Measurements from ENCODE around the gene NOXA1.
A peak's percentile ranks its signal among the peaks of the same experiment; 100 is the strongest.
"Not testable (repeated sequence)": the region's sequence is repeated elsewhere in the genome, so short reads cannot be mapped to it uniquely, and the experiment has no call there.

Gene NOXA1

DNA sequence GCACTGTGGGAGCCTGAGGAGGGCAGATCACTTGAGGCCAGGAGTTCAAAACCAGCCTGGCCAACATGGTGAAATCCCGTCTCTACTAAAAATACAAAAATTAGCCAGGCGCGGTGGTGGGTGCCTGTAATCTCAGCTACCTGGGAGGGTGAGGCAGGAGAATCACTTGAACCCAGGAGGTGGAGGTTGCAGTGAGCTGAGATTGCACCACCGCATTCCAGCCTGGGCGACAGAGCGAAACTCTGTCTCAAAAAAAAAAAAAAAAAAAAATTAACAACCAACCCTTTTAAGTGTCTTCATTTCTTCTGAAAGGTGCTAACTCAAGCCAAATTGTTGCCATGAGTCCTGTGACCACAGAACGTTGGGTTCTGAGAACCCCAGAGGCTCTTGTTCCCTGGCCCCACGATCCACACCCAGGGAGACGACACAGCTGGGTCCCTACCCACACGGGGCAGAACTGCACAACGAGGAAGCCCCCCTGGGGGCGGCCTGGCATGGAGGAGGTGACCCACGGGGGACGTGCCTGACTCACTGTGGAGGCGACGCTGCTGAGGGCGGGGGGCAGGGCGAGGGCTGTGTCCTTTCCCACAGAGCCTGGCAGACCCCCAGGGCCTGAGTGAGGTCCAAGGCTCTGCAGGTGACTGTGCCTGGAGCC lies 12.8 kb upstream of the NOXA1 start:
- H3K9me3 ChIP-seq (ENCODE audit: control insufficient read depth, insufficient read depth, low read length); H3K9ac ChIP-seq (ENCODE audit: low read depth, low read length); H3K4me3 ChIP-seq (ENCODE audit: low read depth, low read length); H3K36me3 ChIP-seq (ENCODE audit: control insufficient read depth, insufficient read depth, low read length); H3K27me3 ChIP-seq (ENCODE audit: control insufficient read depth, insufficient read depth, low read length); H3K4me1 ChIP-seq (ENCODE audit: control insufficient read depth, insufficient read depth, low read length): not testable (repeated sequence)

DNA sequence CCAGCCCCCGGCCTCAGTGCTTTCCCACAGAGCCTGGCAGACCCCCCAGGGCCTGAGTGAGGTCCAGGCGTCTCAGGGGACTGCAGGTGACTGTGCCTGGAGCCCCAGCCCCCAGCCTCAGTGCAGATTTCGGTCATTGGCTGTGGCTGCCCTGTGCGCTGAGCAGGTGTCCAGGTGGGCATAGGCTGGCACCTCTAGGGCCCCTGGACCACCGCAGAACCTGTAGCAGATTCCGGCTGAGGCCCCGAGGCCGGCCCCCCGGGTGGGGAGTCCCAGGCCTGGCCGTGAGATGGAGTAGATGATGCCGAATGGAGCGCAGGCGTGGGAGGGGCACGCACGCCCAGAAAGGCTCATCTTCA lies 12.3 kb upstream of the NOXA1 start:
- Histone ChIP-seq H3K4me3 (ENCODE audit: low read depth, low read length) (no peak overlapping the region), H3K9me3 (ENCODE audit: control insufficient read depth, insufficient read depth, low read length) (no peaks in the 10 kb centered on the region), H3K4me1 (ENCODE audit: control insufficient read depth, insufficient read depth, low read length) (no peaks in the 10 kb centered on the region), H3K27me3 (ENCODE audit: control insufficient read depth, insufficient read depth, low read length) (no peaks in the 10 kb centered on the region), H3K36me3 (ENCODE audit: control insufficient read depth, insufficient read depth, low read length) (no peaks in the 10 kb centered on the region), H3K9ac (ENCODE audit: low read depth, low read length) (no peak overlapping the region)

DNA sequence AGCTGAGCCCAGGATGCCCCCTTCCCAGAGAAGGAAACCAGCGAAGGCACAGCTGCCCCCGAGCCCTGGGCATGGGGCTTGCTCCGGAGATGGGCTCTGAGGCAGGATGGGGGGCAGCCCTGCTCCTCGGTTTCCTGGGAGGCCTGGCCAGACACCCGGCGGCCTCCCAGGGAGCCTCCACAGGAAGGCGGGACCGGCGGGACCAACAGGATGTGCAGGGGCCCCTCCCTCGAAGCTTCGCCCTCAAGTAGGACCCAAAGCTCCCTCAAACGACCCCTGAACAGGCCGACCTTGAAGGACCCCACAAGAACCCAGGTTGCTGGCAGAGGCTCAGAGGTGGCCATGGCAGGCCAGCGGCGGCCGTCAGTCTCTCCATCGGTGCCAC lies 11.9 kb upstream of the NOXA1 start:
- H3K36me3 ChIP-seq (ENCODE audit: control insufficient read depth, insufficient read depth, low read length) = no peaks in the 10 kb centered on the region
- H3K27me3 ChIP-seq (ENCODE audit: control insufficient read depth, insufficient read depth, low read length) = no peaks in the 10 kb centered on the region
- no peaks in the 10 kb centered on the region for H3K9me3 ChIP-seq (ENCODE audit: control insufficient read depth, insufficient read depth, low read length)
- H3K4me1 ChIP-seq (ENCODE audit: control insufficient read depth, insufficient read depth, low read length) = no peaks in the 10 kb centered on the region
- no peak overlapping the region for H3K4me3 ChIP-seq (ENCODE audit: low read depth, low read length)
- H3K9ac ChIP-seq (ENCODE audit: low read depth, low read length) = no peak overlapping the region

DNA sequence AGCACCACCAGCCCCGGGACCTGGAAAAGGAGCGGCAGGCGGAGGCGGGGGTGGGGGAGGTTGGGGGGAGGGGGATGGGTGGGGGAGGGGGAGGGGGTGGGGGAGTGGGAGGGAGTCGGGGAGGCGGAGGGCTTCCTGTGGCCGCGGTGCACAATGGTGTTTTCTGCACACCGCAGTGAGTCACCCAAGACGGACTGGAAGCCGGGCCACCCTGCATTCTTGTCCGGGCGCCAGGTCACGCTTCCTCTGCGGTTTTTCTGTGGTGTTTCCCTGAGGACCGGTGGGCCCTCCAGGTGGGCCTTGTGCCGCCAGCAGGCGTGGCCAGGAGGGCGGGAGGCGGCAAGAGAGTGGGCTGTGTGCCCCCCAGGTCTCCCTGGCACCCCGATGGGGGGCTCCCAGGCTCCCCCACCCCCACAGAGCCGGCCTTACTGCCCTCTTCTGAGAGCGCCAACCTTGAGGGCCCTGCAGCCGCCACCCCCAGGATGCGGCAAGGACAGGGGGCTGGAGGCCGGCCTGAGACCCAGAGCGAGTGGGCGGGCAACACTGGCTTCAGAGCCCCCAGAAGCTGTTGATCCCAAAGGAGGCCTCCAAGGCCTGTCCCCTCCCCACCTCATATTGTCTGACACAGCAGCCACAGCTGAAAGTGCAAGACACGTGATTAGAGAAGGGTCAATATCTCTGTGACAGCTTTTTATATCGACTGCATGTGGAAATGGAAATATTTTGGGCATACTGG lies 11.4 kb upstream of the NOXA1 start:
- Histone ChIP-seq H3K4me1 (ENCODE audit: control insufficient read depth, insufficient read depth, low read length) (no peaks in the 10 kb centered on the region), H3K36me3 (ENCODE audit: control insufficient read depth, insufficient read depth, low read length) (no peaks in the 10 kb centered on the region), H3K4me3 (ENCODE audit: low read depth, low read length) (no peak overlapping the region), H3K9ac (ENCODE audit: low read depth, low read length) (no peak overlapping the region), H3K9me3 (ENCODE audit: control insufficient read depth, insufficient read depth, low read length) (no peaks in the 10 kb centered on the region), H3K27me3 (ENCODE audit: control insufficient read depth, insufficient read depth, low read length) (no peaks in the 10 kb centered on the region)

DNA sequence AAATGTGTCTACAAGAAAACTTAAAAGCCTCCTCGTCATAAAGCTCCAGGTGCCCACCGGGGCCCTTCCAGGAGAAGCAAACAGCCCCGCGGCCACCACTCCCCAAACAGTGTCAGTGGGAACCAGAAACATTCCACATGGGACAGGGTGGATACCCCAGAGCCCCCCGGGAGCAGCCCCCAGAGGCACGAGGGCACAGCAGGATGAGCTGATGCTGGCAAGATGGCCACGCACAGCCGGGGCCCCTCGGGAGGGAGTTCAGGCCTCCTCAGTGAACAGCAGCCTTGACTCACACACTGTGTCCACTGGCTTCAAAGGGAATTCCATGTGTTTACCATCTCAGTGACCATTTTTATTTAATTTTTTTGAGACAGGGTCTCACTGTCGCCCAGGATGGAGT lies 10.8 kb upstream of the NOXA1 start:
- Histone ChIP-seq H3K27me3 (ENCODE audit: control insufficient read depth, insufficient read depth, low read length) (no peaks in the 10 kb centered on the region), H3K9me3 (ENCODE audit: control insufficient read depth, insufficient read depth, low read length) (no peaks in the 10 kb centered on the region), H3K9ac (ENCODE audit: low read depth, low read length) (no peak overlapping the region), H3K4me1 (ENCODE audit: control insufficient read depth, insufficient read depth, low read length) (no peaks in the 10 kb centered on the region), H3K4me3 (ENCODE audit: low read depth, low read length) (no peak overlapping the region), H3K36me3 (ENCODE audit: control insufficient read depth, insufficient read depth, low read length) (no peaks in the 10 kb centered on the region)

DNA sequence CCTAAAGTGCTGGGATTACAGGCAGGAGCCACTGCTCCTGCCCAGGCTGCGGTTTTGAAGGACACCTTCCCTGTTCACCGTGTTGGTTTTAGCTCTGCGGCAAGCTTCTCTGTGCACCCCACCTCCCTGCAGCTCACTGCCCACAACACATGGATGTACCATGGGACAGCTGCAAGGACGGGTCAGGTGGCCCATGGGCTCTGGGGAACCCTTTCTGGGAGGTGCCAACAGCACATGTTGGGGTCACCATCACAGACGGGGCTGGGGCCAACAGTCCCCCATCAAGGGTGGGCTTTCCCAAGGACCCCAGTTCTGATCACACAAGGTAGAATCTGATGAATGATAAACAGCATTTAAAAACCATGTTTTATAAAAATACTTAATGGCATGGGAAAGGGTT lies 7.7 kb upstream of the NOXA1 start:
- H3K4me1 ChIP-seq (ENCODE audit: control insufficient read depth, insufficient read depth, low read length) = no peaks in the 10 kb centered on the region
- no peaks in the 10 kb centered on the region for H3K9me3 ChIP-seq (ENCODE audit: control insufficient read depth, insufficient read depth, low read length)
- no peak overlapping the region for H3K9ac ChIP-seq (ENCODE audit: low read depth, low read length)
- no peak overlapping the region for H3K4me3 ChIP-seq (ENCODE audit: low read depth, low read length)
- no peaks in the 10 kb centered on the region for H3K27me3 ChIP-seq (ENCODE audit: control insufficient read depth, insufficient read depth, low read length)
- no peaks in the 10 kb centered on the region for H3K36me3 ChIP-seq (ENCODE audit: control insufficient read depth, insufficient read depth, low read length)

DNA sequence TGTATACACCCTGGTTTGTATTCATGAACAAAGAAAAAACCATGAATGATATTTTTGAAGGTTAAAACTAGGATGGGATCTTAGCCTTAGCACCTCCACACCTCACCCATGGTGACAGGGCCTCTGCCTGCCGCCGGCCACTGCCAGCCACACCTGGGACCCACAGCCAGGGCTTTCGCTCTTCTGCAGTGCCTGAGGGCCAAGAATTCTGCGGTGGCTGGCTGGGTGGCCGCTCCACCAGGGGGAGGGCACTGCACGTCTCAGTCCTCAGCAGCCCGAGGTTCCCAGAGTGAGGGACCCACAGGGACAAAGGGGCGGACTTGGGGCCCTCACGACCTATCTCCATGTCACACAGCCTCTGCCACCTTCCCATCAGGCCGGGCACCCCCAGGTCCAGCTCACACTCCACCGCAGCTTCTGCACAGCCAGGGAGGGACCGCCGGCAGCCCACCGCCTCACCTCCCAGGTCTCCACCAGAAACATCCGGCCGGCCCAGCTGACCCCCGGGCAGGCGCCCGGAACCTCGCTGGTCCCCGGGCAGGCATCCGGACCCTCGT lies 7.1 kb upstream of the NOXA1 start:
- H3K36me3 ChIP-seq (ENCODE audit: control insufficient read depth, insufficient read depth, low read length) = no peaks in the 10 kb centered on the region
- H3K27me3 ChIP-seq (ENCODE audit: control insufficient read depth, insufficient read depth, low read length) = no peaks in the 10 kb centered on the region
- no peaks in the 10 kb centered on the region for H3K9me3 ChIP-seq (ENCODE audit: control insufficient read depth, insufficient read depth, low read length)
- H3K4me1 ChIP-seq (ENCODE audit: control insufficient read depth, insufficient read depth, low read length) = no peaks in the 10 kb centered on the region
- no peak overlapping the region for H3K9ac ChIP-seq (ENCODE audit: low read depth, low read length)
- H3K4me3 ChIP-seq (ENCODE audit: low read depth, low read length) = no peak overlapping the region

DNA sequence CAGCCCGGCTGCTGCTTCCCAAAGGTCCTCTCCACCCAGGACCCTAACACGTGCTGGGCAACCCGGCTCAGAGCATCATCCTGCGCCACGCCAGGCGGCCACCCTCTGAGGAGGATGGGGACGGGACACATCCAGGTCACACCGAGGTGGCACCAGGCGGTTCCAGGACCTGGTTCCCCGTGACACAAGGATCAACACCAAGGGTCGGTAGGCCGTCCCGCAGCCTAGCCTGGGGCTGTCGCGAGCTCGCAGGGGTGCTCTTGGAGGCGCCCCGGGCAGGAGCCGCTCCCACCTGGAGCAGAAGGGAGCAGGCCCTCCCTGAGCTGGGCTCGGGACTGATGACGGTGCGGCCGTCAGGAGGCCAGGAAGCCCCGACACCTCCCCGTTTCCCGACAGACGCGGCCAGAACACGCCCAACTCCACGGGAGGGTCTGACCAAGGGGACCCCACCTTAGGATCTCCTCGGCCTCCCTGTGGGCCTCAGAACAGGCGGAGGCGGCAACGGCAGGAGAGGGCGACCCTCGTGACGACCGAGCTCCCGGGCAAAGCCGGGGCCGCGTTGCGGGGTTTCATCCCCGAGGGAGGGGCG lies 6.5 kb upstream of the NOXA1 start:
- H3K27me3 ChIP-seq (ENCODE audit: control insufficient read depth, insufficient read depth, low read length) = no peaks in the 10 kb centered on the region
- no peaks in the 10 kb centered on the region for H3K9me3 ChIP-seq (ENCODE audit: control insufficient read depth, insufficient read depth, low read length)
- H3K9ac ChIP-seq (ENCODE audit: low read depth, low read length) = no peak overlapping the region
- no peak overlapping the region for H3K4me3 ChIP-seq (ENCODE audit: low read depth, low read length)
- H3K36me3 ChIP-seq (ENCODE audit: control insufficient read depth, insufficient read depth, low read length) = no peaks in the 10 kb centered on the region
- H3K4me1 ChIP-seq (ENCODE audit: control insufficient read depth, insufficient read depth, low read length) = no peaks in the 10 kb centered on the region

DNA sequence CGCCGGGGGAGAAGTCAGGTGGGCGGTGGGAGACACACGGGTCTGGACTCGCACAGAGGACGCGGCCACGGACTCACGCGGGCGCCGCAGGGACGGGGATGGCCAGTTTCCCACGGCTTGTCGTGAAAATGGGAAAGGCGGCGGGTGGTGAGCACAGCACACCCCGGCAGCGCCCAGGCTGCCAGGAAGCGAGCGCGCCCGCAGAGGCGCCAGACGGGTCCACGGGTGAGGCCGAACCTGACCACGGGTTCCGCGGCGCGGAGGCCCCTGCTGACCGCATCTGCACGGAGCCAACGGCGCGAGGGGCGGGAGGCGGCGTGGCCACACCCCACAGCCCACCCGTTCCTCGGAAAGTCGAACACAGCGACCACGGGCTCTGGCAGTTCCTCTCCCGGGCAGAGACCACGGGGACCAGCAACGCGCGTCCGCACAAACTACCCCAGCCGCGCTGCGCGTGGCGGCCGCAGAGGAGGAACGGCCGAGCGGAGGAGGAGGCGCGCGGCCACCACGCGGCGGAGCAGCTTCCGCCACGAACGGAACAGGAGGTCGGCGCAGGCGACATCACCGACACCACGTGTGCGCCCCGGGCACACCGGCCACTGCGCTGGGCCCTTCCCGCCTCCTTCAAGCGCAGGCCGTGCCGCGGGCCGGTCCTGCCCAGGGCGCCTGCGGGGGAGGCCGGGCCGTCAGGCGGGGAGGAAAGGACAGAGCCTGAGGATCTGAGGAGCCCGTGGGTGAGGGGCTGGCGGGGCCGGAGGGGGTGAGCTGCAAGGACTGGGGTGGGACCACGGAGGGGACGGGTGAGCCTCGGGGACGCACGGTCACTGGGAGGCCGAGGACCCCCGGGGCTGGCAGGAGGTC lies 5.8 kb upstream of the NOXA1 start:
- no peaks in the 10 kb centered on the region for H3K4me1 ChIP-seq (ENCODE audit: control insufficient read depth, insufficient read depth, low read length)
- H3K9me3 ChIP-seq (ENCODE audit: control insufficient read depth, insufficient read depth, low read length) = no peaks in the 10 kb centered on the region
- H3K36me3 ChIP-seq (ENCODE audit: control insufficient read depth, insufficient read depth, low read length) = no peaks in the 10 kb centered on the region
- no peak overlapping the region for H3K9ac ChIP-seq (ENCODE audit: low read depth, low read length)
- H3K27me3 ChIP-seq (ENCODE audit: control insufficient read depth, insufficient read depth, low read length) = no peaks in the 10 kb centered on the region
- H3K4me3 ChIP-seq (ENCODE audit: low read depth, low read length) = no peak overlapping the region

DNA sequence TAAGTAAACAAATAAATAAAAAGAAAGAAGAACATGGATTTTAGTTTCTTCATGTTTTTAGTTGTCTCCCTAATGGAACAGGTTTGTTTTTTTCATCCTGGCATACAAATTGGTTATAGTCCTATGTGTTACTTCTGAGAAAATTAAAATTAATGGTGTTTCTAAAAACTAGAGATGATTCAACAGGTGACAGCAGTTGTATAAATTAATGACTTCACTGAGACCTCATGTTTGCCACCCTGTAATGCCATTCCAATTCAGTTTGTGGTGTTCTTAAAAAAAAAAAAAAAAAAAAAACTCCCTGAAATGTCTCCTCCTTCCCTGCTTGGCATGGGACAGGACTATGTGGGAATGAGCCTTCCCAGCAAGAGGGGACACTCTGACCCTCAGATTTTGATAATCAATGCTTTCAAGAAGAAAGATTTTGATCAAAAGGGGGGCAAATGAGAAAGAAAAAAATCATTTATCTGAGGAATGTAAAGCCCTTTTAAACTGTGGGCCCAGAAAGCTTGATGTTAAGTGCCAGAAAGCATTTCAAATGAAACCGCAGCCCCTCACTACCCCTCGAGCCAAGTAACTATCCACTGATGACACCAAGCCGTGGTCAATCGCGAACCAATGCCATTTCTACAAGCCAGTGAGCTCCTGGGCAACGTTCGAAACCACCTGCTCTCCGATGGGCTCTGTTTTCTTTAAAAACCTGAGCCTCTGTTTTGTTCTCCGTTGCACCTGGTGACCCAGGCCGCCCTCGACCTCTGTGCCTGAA lies 1.2 kb upstream of the NOXA1 start:
- Histone ChIP-seq H3K4me1 (ENCODE audit: control insufficient read depth, insufficient read depth, low read length) (no peaks in the 10 kb centered on the region), H3K9me3 (ENCODE audit: control insufficient read depth, insufficient read depth, low read length) (no peaks in the 10 kb centered on the region), H3K27me3 (ENCODE audit: control insufficient read depth, insufficient read depth, low read length) (peaks cover 3% of the 10 kb centered on the region), H3K36me3 (ENCODE audit: control insufficient read depth, insufficient read depth, low read length) (no peaks in the 10 kb centered on the region), H3K4me3 (ENCODE audit: low read depth, low read length) (peak overlapping the region; percentile 75), H3K9ac (ENCODE audit: low read depth, low read length) (peak overlapping the region; percentile 54)
